T follicular helper cell (primary cell): Measurements from ENCODE around the gene GPAM.
"Not testable (repeated sequence)": the region's sequence is repeated elsewhere in the genome, so short reads cannot be mapped to it uniquely, and the experiment has no call there.

ENCODE experiments used
- DNase-seq: peaks from one replicate; pipeline ENCODE4 v3.0.0-alpha.2; 2020; ENCODE audit warnings: low read depth

GPAM gene

GRCh38 chr10:112216151-112216550, 32.6 kb upstream of the GPAM start:
- no peak for DNase-seq

- no peak for DNase-seq
These were observed 31.8 kb upstream of the GPAM start for GRCh38 chr10:112215342-112215774.

- no peak for DNase-seq
These were observed 30.8 kb upstream of the GPAM start for GRCh38 chr10:112214298-112214926.

GRCh38 chr10:112213836-112214235, 30.3 kb upstream of the GPAM start:
- no peak for DNase-seq

GRCh38 chr10:112213098-112213823, 29.7 kb upstream of the GPAM start:
- no peak for DNase-seq

GRCh38 chr10:112210666-112211065, 27.1 kb upstream of the GPAM start:
- DNase-seq: no peak

GRCh38 chr10:112209684-112210131, 26.1 kb upstream of the GPAM start:
- no peak for DNase-seq

- no peak for DNase-seq
These were observed 25.4 kb upstream of the GPAM start for GRCh38 chr10:112208997-112209396.

- DNase-seq: no peak
These were observed 24.7 kb upstream of the GPAM start for GRCh38 chr10:112208292-112208691.

GRCh38 chr10:112203328-112204076, 19.9 kb upstream of the GPAM start:
- no peak for DNase-seq

- DNase-seq: no peak
These were observed 19.1 kb upstream of the GPAM start for GRCh38 chr10:112202561-112203241.

- DNase-seq: no peak
These were observed 18.5 kb upstream of the GPAM start for GRCh38 chr10:112202076-112202475.

- no peak for DNase-seq
These were observed 17.8 kb upstream of the GPAM start for GRCh38 chr10:112201334-112201733.

GRCh38 chr10:112200259-112200658, 16.7 kb upstream of the GPAM start:
- DNase-seq: not testable (repeated sequence)

GRCh38 chr10:112197662-112198061, 14.1 kb upstream of the GPAM start:
- DNase-seq: not testable (repeated sequence)

- no peak for DNase-seq
These were observed 11.7 kb upstream of the GPAM start for GRCh38 chr10:112195224-112195623.

- no peak for DNase-seq
These were observed 8.2 kb upstream of the GPAM start for GRCh38 chr10:112191791-112192190.

GRCh38 chr10:112191041-112191590, 7.6 kb upstream of the GPAM start:
- no peak for DNase-seq

GRCh38 chr10:112189465-112189864, 5.9 kb upstream of the GPAM start:
- DNase-seq: no peak

- no peak for DNase-seq
These were observed 4.0 kb upstream of the GPAM start for GRCh38 chr10:112187527-112187926.

GRCh38 chr10:112185959-112186358, 2.4 kb upstream of the GPAM start:
- DNase-seq: no peak

- DNase-seq: no peak
These were observed 814 bp upstream of the GPAM start for GRCh38 chr10:112184379-112184778.
